Heart left ventricle (tissue), 16 donors: Measurements from ENCODE around the gene ZNF570. TPM values are rescaled to one million over a fixed set of nuclear protein-coding genes. Genes with fewer than 3 reads are reported as not detected.

ENCODE experiments used
- ATAC-seq, 4 donors: fragments of 200-7000 bp; cut with Tn5 transposase; one replicate each; pipeline ENCODE4 v1.9.1; 2020 to 2022; ENCODE audit warnings: moderate library complexity in 4 of 4, mild to moderate bottlenecking in 3 of 4, moderate number of reproducible peaks in 1 of 4
- DNase-seq, 5 donors: peaks; one replicate each; pipeline ENCODE4 v3.0.0-alpha.2; 2020
- H3K27ac ChIP-seq, 12 donors: fragments of 200-600 bp; sonication (generic) in 4 of 12; one replicate each; pipeline versions ENCODE4 v1.5.0 to v1.8.0; 2016 to 2022; ENCODE audit warnings: mild to moderate bottlenecking in 2 of 12
- H3K27me3 ChIP-seq, 9 donors: fragments of 200-600 bp; sonication (generic) in 2 of 9; one replicate each; pipeline versions ENCODE4 v1.5.1 to v1.8.0; 2016 to 2022; ENCODE audit warnings: mild to moderate bottlenecking in 3 of 9
- H3K36me3 ChIP-seq, 9 donors: fragments of 200-600 bp; sonication (generic) in 2 of 9; one replicate each; pipeline versions ENCODE4 v1.5.0 to v1.8.0; 2018 to 2022; ENCODE audit warnings: mild to moderate bottlenecking in 2 of 9
- H3K4me1 ChIP-seq, 12 donors: fragments of 200-600 bp; sonication (generic) in 4 of 12; one replicate each; pipeline versions ENCODE4 v1.5.0 to v1.8.0; 2016 to 2022; ENCODE audit warnings: mild to moderate bottlenecking in 3 of 12
- H3K4me3 ChIP-seq, 12 donors: fragments of 200-600 bp; sonication (generic) in 4 of 12; one replicate each; pipeline versions ENCODE4 v1.5.0 to v1.8.0; 2017 to 2022; ENCODE audit warnings: mild to moderate bottlenecking in 9 of 12, moderate library complexity in 4 of 12
- H3K9me3 ChIP-seq, 12 donors: fragments of 200-600 bp; sonication (generic) in 4 of 12; one replicate each; pipeline versions ENCODE4 v1.5.0 to v1.8.0; 2016 to 2022; ENCODE audit warnings: mild to moderate bottlenecking in 1 of 12
- CTCF ChIP-seq, 12 donors: fragments of 200-600 bp; sonication (generic) in 4 of 12; IDR thresholded peaks; one replicate each; pipeline versions ENCODE4 v1.5.0 to v1.8.0; 2018 to 2022; ENCODE audit warnings: antibody characterized with exemption in 12 of 12, mild to moderate bottlenecking in 5 of 12
- POLR2A ChIP-seq, 2 donors: fragments of 450-650 bp; IDR thresholded peaks; one replicate each; pipeline ENCODE4 v1.6.1; 2017; ENCODE audit warnings: antibody characterized with exemption in 2 of 2, mild to moderate bottlenecking in 2 of 2, moderate library complexity in 2 of 2
- WGBS, 4 donors: extraction: QIAGEN DNeasy Blood & Tissue Kit in 2 of 4; methylation state at CpG; one replicate each; pipeline versions ENCODE4 v1.1.5 to v1.1.7; 2013 to 2018; 5-methylcytosine and 5-hydroxymethylcytosine counted together
- intact Hi-C, 10 donors: fragments of 100-400 bp; cut with DNase I; formaldehyde crosslinking; loops; one replicate each; pipeline versions ENCODE4 v1.11.1 to v1.14.2; 2022
- long read RNA-seq, 3 donors: library from polyadenylated mRNA; unstranded; transcript quantifications; one replicate each; pipeline ENCODE4 v2.0.0, GENCODE V29; 2020 to 2021
- polyA plus RNA-seq, 2 donors: library from polyadenylated mRNA; stranded (reverse); fragments of 200-250 nt; gene quantifications; one replicate each; pipeline ENCODE4 v1.2.3, GENCODE V29; 2013
- total RNA-seq, 9 donors: library from RNA; depleted of rRNA in 2 of 9; stranded (reverse); fragments of >200 nt in 2 of 9; fragmentation: NEBNext Ultra II Directional in 3 of 9; extraction: Animal tissue kit (Norgen Biotek cat#: 25700) in 3 of 9; gene quantifications; one replicate each; pipeline versions ENCODE4 v1.1.0 to v1.2.4, GENCODE V29; 2016 to 2023
- donor health status: ischemic (EF 13 %, LVEDD 7.1; RV severe dilation, severe dysfunction).
- donor health status: healthy with polysubstance abuse.
- donor health status: DM: no; HTN: yes; CAD: no.
- donor health status: DM: no; HTN: no; CAD: no.
- donor health status: ischemic (EF 25% LVEDD 6.9; RV normal size, moderate dysfunction).
- donor health status: ischemic (EF 25% LVEDD 5.7; RV mildly dilated, moderate dysfunction).
- donor health status: healthy.
- donor health status: DM: yes; HTN: yes; CAD: no.
- donor health status: ischemic (EF 35%, LVEDD 5.7; RV mildly dilated, moderate dysfunction).
- donor health status: nonischemic (EF 11% LVEDD 7.7; RV severe dilation, severe dysfunction).
- donor health status: DM: yes; HTN: yes; CAD: no.
- donor health status: PGD.
- donor health status: ischemic (EF 29% LVEDD 5.4; RV normal size, mild dysfunction).
- donor health status: nonischemic (EF 23%, LVEDD 6.1; RV moderate dilation, normal function).

The ZNF570 gene
- 10 to 100 TPM in 1 of 9 donors, 1 to 10 TPM in 8; 5.3 to 11.4 (median 7.0) TPM for total RNA-seq
- 1 to 10 TPM; 2.6 to 4.4 TPM for polyA plus RNA-seq
- long read RNA-seq, donor 1, partial matches to known transcripts, result 0 of 1 reads
- long read RNA-seq, donor 1, other reads (novel, unspliced or antisense), result 1 of 1 reads
- long read RNA-seq, donor 2, full-length matches to known transcripts, result 1 of 1 reads
- long read RNA-seq, donor 2, partial matches to known transcripts, result 0 of 1 reads
- long read RNA-seq, donor 2, other reads (novel, unspliced or antisense), result 0 of 1 reads
- long read RNA-seq, donor 3, partial matches to known transcripts, result 0 of 1 reads
- long read RNA-seq, donor 3, other reads (novel, unspliced or antisense), result 1 of 1 reads

- TF ChIP-seq CTCF (IDR thresholded peaks at IDR 0.05) (no peak), POLR2A (IDR thresholded peaks at IDR 0.05) (peak in 1 of 2 donors; percentile 61)
- Histone ChIP-seq H3K27ac (peak within 1 kb of the TSS; percentile 81 to 99 (median 96)), H3K9me3 (peaks cover 0 to 43% (median 2%) of the 10 kb centered on the region in 12 donors), H3K36me3 (peaks cover 0 to 28% (median 15%) of the 10 kb centered on the region in 9 donors), H3K4me1 (peaks cover 0 to 32% (median 25%) of the 10 kb centered on the region in 12 donors), H3K27me3 (no peaks in the 10 kb centered on the region), H3K4me3 (peak within 1 kb of the TSS; percentile 36 to 95 (median 79))
- ATAC-seq, result peak; percentile 85 to 91 (median 90)
- WGBS, 4 donors, result 0 to 1% (median 0%) methylated on average over 46 to 63 of the region's 63 CpGs
- intact Hi-C loops, result loop anchor here in 7 of 10 donors (1.0 to 10.0 kb wide), 16 partner anchors 37 to 552 kb away; partner anchors contain the start of genes ZNF527 (in 5 of the 7), ZNF793 (in 5 of the 7), ZNF383 (in 2 of the 7) and ZFP30 (in 1 of the 7)
- DNase-seq, result peak; percentile 91 to 95 (median 93)
Observed at GRCh38 chr19:37468961-37469777, at the start of gene ZNF570. TSS of gene ZNF570 (plus strand) at chr19:37469356. CDS start at chr19:37470355, 999 bp downstream.

DNA sequence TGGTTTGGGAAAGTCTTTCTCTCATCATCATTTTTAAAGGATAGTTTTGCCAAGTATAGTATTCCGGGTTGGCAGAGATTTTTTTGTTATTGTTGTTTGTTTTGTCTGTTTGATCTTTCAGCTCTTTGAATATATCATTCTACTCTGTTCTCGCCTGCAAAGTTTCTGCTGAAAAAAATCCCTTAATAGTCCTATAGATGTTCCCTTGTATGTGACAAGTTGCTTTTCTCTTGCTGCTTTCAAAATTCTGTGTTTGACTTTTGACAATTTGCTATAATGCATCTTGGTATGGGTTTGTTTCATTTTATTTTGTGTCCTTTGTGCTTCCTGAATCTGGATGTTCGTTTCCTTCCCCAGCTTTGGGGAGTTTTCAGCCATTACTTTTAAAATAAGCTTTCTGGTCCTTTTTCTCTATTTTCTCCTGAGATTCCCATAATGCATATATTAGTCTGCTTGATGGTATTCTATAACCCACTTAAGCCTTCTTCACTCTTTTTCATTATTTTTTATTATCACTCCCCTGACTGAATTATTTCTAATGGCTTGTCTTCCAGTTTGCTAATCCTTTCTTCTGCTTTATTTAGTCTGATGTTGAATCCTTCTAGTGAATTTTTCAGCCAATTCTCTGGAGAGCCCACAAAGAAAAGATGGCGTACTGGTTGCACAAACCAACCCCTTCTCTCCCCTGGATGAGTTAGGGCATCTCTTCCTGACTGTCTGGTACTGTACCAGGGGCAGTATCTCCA lies 16.5 kb upstream of the ZNF570 start:
- Histone ChIP-seq H3K27me3 (no peaks in the 10 kb centered on the region), H3K9me3 (peaks cover 0 to 100% (median 91%) of the 10 kb centered on the region in 12 donors), H3K4me3 (no peak overlapping the region), H3K27ac (no peak overlapping the region), H3K36me3 (peaks cover 0 to 57% (median 13%) of the 10 kb centered on the region in 9 donors), H3K4me1 (no peaks in the 10 kb centered on the region)
- TF ChIP-seq CTCF (IDR thresholded peaks at IDR 0.05), result no peak
- TF ChIP-seq POLR2A (IDR thresholded peaks at IDR 0.05), result no peak
- ATAC-seq (no peak), DNase-seq (no peak)
- 98 to 99% (median 98%) methylated on average over 4 of the region's 4 CpGs for WGBS, 4 donors
- intact Hi-C loops, result no loop called here

DNA sequence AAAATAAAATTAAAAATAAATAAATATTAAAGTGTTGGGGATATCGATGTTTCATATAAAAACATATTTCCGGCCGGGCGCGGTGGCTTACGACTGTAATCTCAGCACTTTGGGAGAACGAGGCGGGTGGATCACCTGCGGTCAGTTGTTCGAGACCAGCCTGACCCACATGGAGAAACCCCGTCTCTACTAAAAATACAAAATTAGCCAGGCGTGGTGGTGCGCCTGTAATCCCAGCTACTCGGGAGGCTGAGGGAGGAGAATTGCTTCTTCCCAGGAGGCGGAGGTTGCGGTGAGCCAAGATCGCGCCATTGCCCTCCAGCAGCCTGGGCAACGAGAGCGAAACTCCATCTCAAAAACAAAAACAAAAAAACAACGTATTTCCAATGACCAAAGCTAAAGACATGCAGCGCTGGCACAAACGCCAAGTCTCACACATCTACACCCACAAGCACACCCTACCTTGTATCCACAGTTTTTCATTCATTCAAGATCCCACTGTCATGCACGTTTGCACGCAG lies 2.8 kb upstream of the ZNF570 start:
- H3K27me3 ChIP-seq, result no peaks in the 10 kb centered on the region
- 26 to 36% (median 30%) methylated on average over 25 of the region's 25 CpGs for WGBS, 4 donors
- H3K27ac ChIP-seq, result peak overlapping the region in 11 of 12 donors; percentile 88 to 99 (median 96)
- peak overlapping the region; percentile 51 to 95 (median 81) for H3K4me3 ChIP-seq
- DNase-seq (peak in 2 of 5 donors; percentile 4 to 25), ATAC-seq (no peak)
- peaks cover 0 to 32% (median 25%) of the 10 kb centered on the region in 12 donors for H3K4me1 ChIP-seq
- H3K9me3 ChIP-seq, result peaks cover 0 to 42% (median under 1%) of the 10 kb centered on the region in 12 donors
- intact Hi-C loops, result loop anchor here in 7 of 10 donors (2.0 to 10.0 kb wide), 15 partner anchors 41 to 549 kb away; partner anchors contain the start of genes ZNF527 (in 5 of the 7), ZNF383 (in 2 of the 7), ZNF793 (in 2 of the 7) and ZFP30 (in 1 of the 7)
- TF ChIP-seq CTCF (IDR thresholded peaks at IDR 0.05), result no peak
- peaks cover 0 to 42% (median 27%) of the 10 kb centered on the region in 9 donors for H3K36me3 ChIP-seq
